ENCODE measurements around the gene MBD4.

GRCh38 chr3:129469026-129469425, 29.3 kb upstream of the MBD4 start:
- TF ChIP-seq POLR2AphosphoS5 (IDR thresholded peaks at IDR 0.05) (no peak), CTCF (IDR thresholded peaks at IDR 0.05 in 8 of 11, conservative IDR thresholded peaks at IDR 0.05 in 3 of 11) (no peak), POLR2A (IDR thresholded peaks at IDR 0.05) (no peak)
